Stimulated activated CD8-positive, alpha-beta memory T cell treated with anti-CD3 and anti-CD28 coated beads, Interleukin-7, amount 100 ng/mL, for 24 hours (primary cell): Measurements from ENCODE around the gene DNAI1.

Experiments used
- DNase-seq: peaks from one replicate; pipeline ENCODE4 v3.0.0-alpha.2; 2020; ENCODE audit warnings: low read depth

The DNAI1 gene

GRCh38 chr9:34491596-34491995 is 33.0 kb downstream of the DNAI1 start:
- no peak for DNase-seq

GRCh38 chr9:34492051-34492450 is 33.4 kb downstream of the DNAI1 start:
- no peak for DNase-seq

- DNase-seq = no peak
Observed at GRCh38 chr9:34493972-34494535, 35.4 kb downstream of the DNAI1 start.

- DNase-seq = no peak
Observed at GRCh38 chr9:34496149-34496712, 37.6 kb downstream of the DNAI1 start.

- no peak for DNase-seq
Observed at GRCh38 chr9:34498553-34498952, 39.9 kb downstream of the DNAI1 start.

- no peak for DNase-seq
Observed at GRCh38 chr9:34499076-34499475, 40.5 kb downstream of the DNAI1 start.

GRCh38 chr9:34500623-34501267 is 42.1 kb downstream of the DNAI1 start:
- DNase-seq = peak; percentile 70

- no peak for DNase-seq
Observed at GRCh38 chr9:34501372-34501771, 42.8 kb downstream of the DNAI1 start.

GRCh38 chr9:34501889-34502425 is 43.4 kb downstream of the DNAI1 start:
- no peak for DNase-seq

- no peak for DNase-seq
Observed at GRCh38 chr9:34502471-34502870, 43.9 kb downstream of the DNAI1 start.

GRCh38 chr9:34502891-34503290 is 44.3 kb downstream of the DNAI1 start:
- DNase-seq = no peak

GRCh38 chr9:34503406-34503805 is 44.8 kb downstream of the DNAI1 start:
- no peak for DNase-seq

- DNase-seq = no peak
Observed at GRCh38 chr9:34505370-34506120, 46.9 kb downstream of the DNAI1 start.

GRCh38 chr9:34506623-34507022 is 48.0 kb downstream of the DNAI1 start:
- DNase-seq = no peak

- DNase-seq = no peak
Observed at GRCh38 chr9:34507556-34507955, 49.0 kb downstream of the DNAI1 start.

- DNase-seq = no peak
Observed at GRCh38 chr9:34507966-34508365, 49.4 kb downstream of the DNAI1 start.

- no peak for DNase-seq
Observed at GRCh38 chr9:34508463-34508862, 49.9 kb downstream of the DNAI1 start.

- no peak for DNase-seq
Observed at GRCh38 chr9:34508951-34509350, 50.3 kb downstream of the DNAI1 start.

- DNase-seq = no peak
Observed at GRCh38 chr9:34510497-34511468, 52.2 kb downstream of the DNAI1 start.

GRCh38 chr9:34512131-34513078 is 53.8 kb downstream of the DNAI1 start:
- DNase-seq = no peak
